Activated T-helper 9 cell treated with anti-CD3 and anti-CD28 coated beads, Interleukin-2, amount 50 U/mL, for 16 hours (primary cell): ENCODE results near the gene DOCK11.

ENCODE experiments used
- DNase-seq: peaks from one replicate; pipeline ENCODE4 v3.0.0-alpha.2; 2020; ENCODE audit warnings: low read depth

Gene DOCK11

GRCh38 chrX:118530219-118530911 is 34.8 kb downstream of the DOCK11 start:
- DNase-seq: no peak

- DNase-seq: no peak
These were observed 39.3 kb downstream of the DOCK11 start for GRCh38 chrX:118534716-118535493.

DNA sequence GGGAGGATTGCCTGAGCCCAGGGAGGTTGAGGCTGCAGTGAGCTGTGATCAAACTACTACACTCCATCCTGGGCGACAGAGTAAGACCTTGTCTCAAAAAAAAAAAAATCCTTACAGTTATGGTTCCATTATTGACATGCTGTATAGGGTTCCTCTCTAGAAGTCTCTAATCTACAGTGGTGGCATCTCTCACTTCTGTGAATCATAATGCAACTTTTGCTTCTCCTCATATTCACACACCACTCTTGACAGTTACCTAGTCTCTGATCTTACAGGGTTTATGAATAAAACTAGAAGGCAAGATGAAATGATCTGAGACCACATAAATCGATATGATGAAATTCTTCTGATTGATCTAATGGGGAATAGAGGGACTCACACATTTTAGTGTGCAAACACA is 40.6 kb downstream of the DOCK11 start:
- DNase-seq: no peak

DNA sequence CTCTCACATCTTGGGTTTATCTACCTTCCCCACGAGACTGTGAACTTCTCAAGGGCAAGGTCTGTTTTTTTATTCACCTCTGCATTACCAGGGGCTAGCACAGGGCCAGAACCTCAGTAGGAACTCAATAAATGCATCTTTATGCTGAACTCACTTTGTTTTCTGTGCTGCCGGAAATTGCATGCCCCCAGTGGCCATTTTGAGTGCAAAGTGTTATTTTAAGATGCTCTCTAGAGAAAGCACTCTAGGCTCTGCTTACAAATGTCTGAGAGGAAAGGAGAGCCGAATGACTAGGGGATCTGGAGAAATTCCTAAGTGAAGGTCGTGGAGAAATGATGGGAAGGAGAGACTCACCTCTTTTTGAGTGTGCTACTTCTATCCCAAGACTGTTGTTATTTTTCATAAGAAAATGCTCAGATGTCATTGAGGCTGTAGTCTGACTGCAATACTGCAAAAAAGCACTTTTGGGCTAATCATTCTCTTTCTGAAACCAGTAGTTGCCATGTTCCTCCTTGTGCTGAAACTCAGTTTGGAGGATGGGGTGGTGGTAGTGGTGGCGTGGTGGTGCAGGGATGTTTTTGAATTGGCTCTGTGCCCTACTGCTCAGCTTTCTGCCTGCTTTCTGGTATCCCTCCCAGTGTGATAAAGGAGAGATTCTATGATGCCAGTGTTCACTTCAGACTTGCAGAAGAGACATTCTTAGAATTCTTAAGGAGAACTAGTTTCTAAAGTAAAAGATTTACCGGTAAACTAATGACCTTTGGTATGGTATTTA is 41.3 kb downstream of the DOCK11 start:
- no peak for DNase-seq

DNA sequence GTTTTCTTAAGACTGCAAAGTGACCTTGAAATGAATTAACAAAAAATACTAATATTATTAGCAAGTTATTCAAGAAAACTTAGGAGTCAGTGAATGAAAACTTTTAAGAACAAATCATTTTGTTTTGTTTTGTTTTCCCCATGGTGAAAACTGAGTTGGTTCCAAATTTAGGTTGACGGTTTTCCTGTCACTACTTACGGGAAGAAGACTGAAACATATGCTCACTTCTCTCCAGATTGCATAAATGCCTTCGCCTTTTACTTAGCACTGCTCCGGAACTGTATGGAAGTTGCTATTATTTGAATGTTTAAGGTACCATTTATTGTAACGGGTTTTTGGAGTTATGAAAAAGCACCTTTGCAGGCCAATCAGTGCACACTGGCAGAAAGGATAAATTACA is 42.8 kb downstream of the DOCK11 start:
- no peak for DNase-seq

GRCh38 chrX:118540342-118540741 is 44.7 kb downstream of the DOCK11 start:
- DNase-seq: no peak

GRCh38 chrX:118541482-118541881 is 45.9 kb downstream of the DOCK11 start:
- DNase-seq: no peak

- no peak for DNase-seq
These were observed 49.9 kb downstream of the DOCK11 start for GRCh38 chrX:118545510-118545909.

GRCh38 chrX:118548841-118549240 is 53.2 kb downstream of the DOCK11 start:
- no peak for DNase-seq

- no peak for DNase-seq
These were observed 55.2 kb downstream of the DOCK11 start for GRCh38 chrX:118550792-118551191.

GRCh38 chrX:118551426-118551825 is 55.8 kb downstream of the DOCK11 start:
- no peak for DNase-seq

- no peak for DNase-seq
These were observed 56.7 kb downstream of the DOCK11 start for GRCh38 chrX:118552121-118552900.

DNA sequence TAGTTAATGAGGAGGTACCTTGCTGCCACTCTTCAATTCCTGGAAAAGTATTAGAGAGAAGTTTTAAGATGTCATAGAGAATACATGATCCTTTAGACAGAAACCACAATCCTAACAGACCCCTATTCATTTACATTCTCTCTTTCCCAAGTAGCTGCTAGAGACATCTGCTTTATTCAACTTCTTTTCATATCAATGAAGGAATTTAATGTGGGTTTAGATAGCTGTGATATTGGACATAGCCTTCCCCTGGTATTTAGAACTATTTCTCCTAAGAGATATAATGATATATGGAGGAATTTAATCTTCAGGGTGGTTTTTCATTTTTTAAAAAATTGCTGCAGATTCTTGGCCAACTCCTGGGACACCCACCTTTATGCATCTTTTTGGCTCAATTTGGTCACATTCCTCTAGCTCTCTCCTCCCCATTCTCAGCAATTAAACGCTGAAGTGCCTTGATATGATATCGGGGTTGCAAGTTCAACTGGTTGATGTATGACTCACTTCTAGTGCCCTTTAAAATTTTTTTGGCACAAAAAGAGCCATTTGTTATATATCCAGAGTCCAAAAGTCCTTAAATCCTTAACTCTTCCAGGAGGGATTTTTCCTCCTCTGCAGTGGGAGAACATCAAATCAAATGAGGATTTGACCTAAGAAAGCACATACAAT is 57.6 kb downstream of the DOCK11 start:
- no peak for DNase-seq

GRCh38 chrX:118554511-118554910 is 58.9 kb downstream of the DOCK11 start:
- DNase-seq: no peak

DNA sequence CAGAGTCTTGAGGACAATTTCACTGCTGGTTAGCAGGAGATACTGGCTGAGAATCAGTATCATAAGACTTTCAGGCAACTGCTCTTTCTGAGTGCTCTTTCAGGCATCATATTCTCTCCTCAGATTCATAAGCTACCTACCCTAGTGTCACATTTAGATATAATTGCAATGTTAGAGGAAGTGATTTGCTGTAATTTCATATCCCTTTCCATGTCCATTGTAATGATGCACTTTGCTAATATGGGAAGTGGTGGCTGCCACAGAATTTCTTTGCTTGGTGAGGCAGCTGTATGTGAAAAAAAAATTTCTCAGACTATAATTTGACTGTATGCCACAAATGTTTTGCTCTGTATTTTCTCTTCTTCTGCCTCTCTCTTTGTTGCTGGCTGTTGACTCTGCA is 63.3 kb downstream of the DOCK11 start:
- DNase-seq: no peak

GRCh38 chrX:118560489-118560888 is 64.9 kb downstream of the DOCK11 start:
- DNase-seq: no peak

DNA sequence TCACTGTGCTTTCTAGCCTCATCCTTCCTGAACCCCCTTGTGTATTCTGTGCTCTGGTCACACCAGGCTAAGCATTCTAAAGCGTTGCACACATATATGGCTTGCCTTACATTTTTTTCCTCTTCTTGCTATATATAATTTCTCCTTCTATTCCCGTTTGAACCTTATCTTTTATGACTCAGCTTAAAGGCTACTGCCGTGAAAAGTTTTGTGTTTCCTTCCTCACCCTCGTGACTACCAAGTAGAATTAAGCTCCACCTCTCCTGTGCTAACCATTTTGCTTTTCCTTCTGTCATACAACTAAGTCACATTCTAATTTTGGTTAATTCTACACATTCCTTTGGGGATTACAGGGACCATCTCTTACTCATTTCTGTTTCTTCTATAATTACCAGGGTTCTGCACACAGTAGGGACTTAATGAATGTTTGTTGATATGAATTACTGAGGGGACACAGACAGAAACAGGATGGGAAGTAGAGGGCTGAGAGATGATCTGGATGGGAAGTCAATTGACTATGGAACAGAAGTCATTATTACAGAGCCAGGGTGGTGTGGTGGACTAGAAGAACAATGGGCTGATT is 67.1 kb downstream of the DOCK11 start:
- DNase-seq: no peak

DNA sequence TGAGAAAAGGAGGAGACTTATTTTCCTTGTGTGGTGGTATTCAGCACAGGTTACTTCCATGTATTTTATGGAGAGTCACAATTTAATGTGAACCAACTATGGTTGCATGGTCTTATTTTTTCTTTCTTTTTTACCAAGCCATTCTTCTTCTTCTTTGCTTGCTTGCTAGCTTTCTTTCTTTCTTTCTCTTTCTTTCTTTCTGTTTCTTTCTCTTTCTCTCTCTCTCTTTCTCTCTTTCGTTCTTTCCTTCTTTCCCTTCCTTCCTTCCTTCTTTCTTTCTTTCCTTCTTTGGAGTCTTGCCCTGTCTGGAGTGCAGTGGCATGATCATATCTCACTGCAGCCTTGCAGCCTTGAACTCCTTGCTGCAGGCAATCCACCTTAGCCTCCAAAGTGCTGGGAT is 68.9 kb downstream of the DOCK11 start:
- no peak for DNase-seq

GRCh38 chrX:118565853-118566252 is 70.2 kb downstream of the DOCK11 start:
- DNase-seq: no peak

GRCh38 chrX:118566359-118566758 is 70.7 kb downstream of the DOCK11 start:
- DNase-seq: no peak

GRCh38 chrX:118569676-118570075 is 74.1 kb downstream of the DOCK11 start:
- no peak for DNase-seq
